Stomach (tissue), 4 donors: ENCODE results near the gene DLG2.

ENCODE experiments used
- EP300 ChIP-seq: sonication (generic); formaldehyde crosslinking; IDR thresholded peaks from one replicate; pipeline ENCODE4 v1.6.1; 2017; ENCODE audit warnings: antibody characterized with exemption
- POLR2A ChIP-seq, 4 donors: fragments of 450-650 bp; IDR thresholded peaks; one replicate each; pipeline ENCODE4 v1.6.1; 2016; ENCODE audit warnings: antibody characterized with exemption in 4 of 4, control low read depth in 2 of 4, mild to moderate bottlenecking in 1 of 4, moderate library complexity in 1 of 4
- POLR2AphosphoS5 ChIP-seq, 3 donors: sonication (generic); formaldehyde crosslinking; IDR thresholded peaks; one replicate each; pipeline ENCODE4 v1.6.1; 2016; ENCODE audit warnings: antibody characterized with exemption in 3 of 3
- TF ChIP-seq, protein P1 (sequence below), 7 experiments: fragments of 450-650 bp in 4 of 7; fragments of 200-600 bp in 3 of 7; sonication (generic) in 3 of 7; IDR thresholded peaks; one replicate each; pipeline ENCODE4 v1.5.1; 2016 to 2019; ENCODE audit warnings: antibody characterized with exemption in 7 of 7, control low read depth in 2 of 7, mild to moderate bottlenecking in 1 of 7

DNA sequence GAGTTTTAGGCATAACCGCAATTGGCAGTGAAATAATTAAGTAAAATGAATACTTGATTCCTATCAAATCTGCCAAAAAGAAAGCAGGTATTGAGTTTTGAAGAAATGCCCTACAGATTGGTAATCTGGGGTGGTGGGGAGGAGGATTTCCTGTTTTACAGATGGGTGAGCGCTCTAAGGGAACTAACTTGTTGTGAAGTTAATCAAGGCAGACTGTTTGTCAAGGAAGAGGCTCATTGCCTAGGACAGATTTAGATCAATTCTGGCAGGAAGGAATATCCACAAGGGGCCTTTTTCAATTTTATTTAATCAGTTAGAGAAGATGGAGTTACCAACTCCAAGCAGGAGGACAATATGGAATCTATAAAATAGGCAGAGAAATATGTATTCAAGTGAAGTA is 2069.5 kb downstream of the DLG2 start:
- TF ChIP-seq POLR2AphosphoS5 (IDR thresholded peaks at IDR 0.05) (no peak), EP300 (no peak), POLR2A (IDR thresholded peaks at IDR 0.05) (no peak)
- TF ChIP-seq, protein P1, sequence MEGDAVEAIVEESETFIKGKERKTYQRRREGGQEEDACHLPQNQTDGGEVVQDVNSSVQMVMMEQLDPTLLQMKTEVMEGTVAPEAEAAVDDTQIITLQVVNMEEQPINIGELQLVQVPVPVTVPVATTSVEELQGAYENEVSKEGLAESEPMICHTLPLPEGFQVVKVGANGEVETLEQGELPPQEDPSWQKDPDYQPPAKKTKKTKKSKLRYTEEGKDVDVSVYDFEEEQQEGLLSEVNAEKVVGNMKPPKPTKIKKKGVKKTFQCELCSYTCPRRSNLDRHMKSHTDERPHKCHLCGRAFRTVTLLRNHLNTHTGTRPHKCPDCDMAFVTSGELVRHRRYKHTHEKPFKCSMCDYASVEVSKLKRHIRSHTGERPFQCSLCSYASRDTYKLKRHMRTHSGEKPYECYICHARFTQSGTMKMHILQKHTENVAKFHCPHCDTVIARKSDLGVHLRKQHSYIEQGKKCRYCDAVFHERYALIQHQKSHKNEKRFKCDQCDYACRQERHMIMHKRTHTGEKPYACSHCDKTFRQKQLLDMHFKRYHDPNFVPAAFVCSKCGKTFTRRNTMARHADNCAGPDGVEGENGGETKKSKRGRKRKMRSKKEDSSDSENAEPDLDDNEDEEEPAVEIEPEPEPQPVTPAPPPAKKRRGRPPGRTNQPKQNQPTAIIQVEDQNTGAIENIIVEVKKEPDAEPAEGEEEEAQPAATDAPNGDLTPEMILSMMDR (IDR thresholded peaks at IDR 0.05), result no peak
